ENCODE data around the gene DDX20. TPM values are rescaled to one million over a fixed set of nuclear protein-coding genes. Genes with fewer than 3 reads are reported as not detected.
A peak's percentile ranks its signal among the peaks of the same experiment; 100 is the strongest.

Gene DDX20
- total RNA-seq, 2 experiments from 2014 or later = 14.1 to 17.9 TPM

- Mint-ChIP-seq H3K27me3 (peaks cover 21% of the 10 kb centered on the region), H3K36me3 (no peaks in the 10 kb centered on the region), H3K4me3 (no peak overlapping the region), H3K9me3 (ENCODE audit: low read depth) (no peaks in the 10 kb centered on the region), H3K27ac (no peak overlapping the region), H3K4me1 (peaks cover 7% of the 10 kb centered on the region)
- CTCF ChIA-PET = interaction anchor here (1.3 to 5.8 kb wide), 6 partner anchors 8 to 264 kb away, joined by 3 to 49 read pairs (median 17); partner anchors contain the start of genes DDX20 and INKA2
- ATAC-seq (no peak), DNase-seq (peak; percentile 27)
Measured at GRCh38 chr1:111745675-111746613, 9.8 kb upstream of the DDX20 start.

GRCh38 chr1:111746614-111746999 lies 9.1 kb upstream of the DDX20 start:
- Mint-ChIP-seq H3K4me1 (peaks cover 6% of the 10 kb centered on the region), H3K27me3 (peaks cover 15% of the 10 kb centered on the region), H3K9me3 (ENCODE audit: low read depth) (no peaks in the 10 kb centered on the region), H3K36me3 (no peaks in the 10 kb centered on the region), H3K4me3 (no peak overlapping the region), H3K27ac (no peak overlapping the region)
- ATAC-seq (no peak), DNase-seq (no peak)
- CTCF ChIA-PET = interaction anchor here (1.0 to 5.8 kb wide), 17 partner anchors 9 to 270 kb away, joined by 3 to 49 read pairs (median 6); partner anchors contain the start of genes ADORA3, DDX20, INKA2 and TMIGD3

DNA sequence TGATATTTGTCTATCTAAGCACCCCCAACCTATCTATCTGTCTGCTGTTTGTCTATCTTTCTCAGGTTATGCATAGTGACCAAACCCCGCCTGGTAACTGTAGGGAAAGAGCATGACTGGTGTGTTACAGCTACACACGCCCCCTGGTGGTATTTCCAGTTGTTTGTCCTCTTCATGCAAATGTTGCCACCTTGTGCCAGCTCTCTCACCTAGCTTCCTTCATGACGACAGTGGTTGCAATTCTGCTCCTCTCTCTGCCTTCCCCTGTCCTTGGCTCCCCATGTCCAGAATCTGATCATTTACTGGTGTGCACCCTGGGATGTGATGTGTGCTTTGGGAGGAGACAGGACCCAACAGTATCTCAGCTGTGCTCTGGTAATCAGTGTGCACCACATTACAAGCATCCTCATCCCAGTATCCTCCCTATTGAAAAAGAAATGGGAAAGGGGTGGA lies 8.4 kb upstream of the DDX20 start:
- CTCF ChIA-PET = interaction anchor here (0.8 to 5.8 kb wide), 20 partner anchors 9 to 271 kb away, joined by 3 to 49 read pairs (median 6); partner anchors contain the start of genes ADORA3, DDX20, INKA2 and TMIGD3
- Mint-ChIP-seq H3K9me3 (ENCODE audit: low read depth) (no peaks in the 10 kb centered on the region), H3K4me3 (no peak overlapping the region), H3K36me3 (no peaks in the 10 kb centered on the region), H3K4me1 (peaks cover 10% of the 10 kb centered on the region), H3K27me3 (peaks cover 8% of the 10 kb centered on the region), H3K27ac (no peak overlapping the region)
- DNase-seq (peak; percentile 84), ATAC-seq (peak; percentile 91)

DNA sequence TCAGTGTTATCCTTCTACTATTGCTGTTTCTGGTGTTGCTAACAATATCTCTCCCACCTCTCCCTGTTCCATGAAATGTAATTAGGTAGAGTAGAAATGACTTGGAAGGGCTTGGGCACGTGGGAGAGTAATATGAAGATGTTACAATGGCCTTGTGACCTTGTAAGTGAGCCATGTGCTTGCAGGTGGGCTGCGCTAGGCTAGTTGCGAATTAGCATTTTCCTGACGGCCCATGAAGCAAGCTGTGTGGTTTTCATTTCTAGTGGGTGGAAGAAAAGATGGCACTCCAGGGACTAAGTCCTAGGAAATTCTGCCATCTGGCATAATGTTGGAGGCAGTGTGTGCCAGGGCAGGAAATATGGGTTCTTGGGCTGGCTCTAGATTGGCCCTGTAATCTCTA lies 7.8 kb upstream of the DDX20 start:
- no peaks in the 10 kb centered on the region for H3K9me3 Mint-ChIP-seq (ENCODE audit: low read depth)
- ATAC-seq = no peak
- no peak overlapping the region for H3K27ac Mint-ChIP-seq
- no peak for DNase-seq
- H3K27me3 Mint-ChIP-seq = peaks cover 3% of the 10 kb centered on the region
- peaks cover 10% of the 10 kb centered on the region for H3K4me1 Mint-ChIP-seq
- CTCF ChIA-PET = interaction anchor here (0.8 to 5.8 kb wide), 15 partner anchors 8 to 271 kb away, joined by 3 to 49 read pairs (median 7); partner anchors contain the start of genes ADORA3, DDX20, INKA2 and TMIGD3
- no peak overlapping the region for H3K4me3 Mint-ChIP-seq
- no peaks in the 10 kb centered on the region for H3K36me3 Mint-ChIP-seq

GRCh38 chr1:111749628-111750027 lies 6.1 kb upstream of the DDX20 start:
- Mint-ChIP-seq H3K36me3 (no peaks in the 10 kb centered on the region), H3K9me3 (ENCODE audit: low read depth) (no peaks in the 10 kb centered on the region), H3K4me3 (no peak overlapping the region), H3K4me1 (peaks cover 16% of the 10 kb centered on the region), H3K27me3 (no peaks in the 10 kb centered on the region), H3K27ac (no peak overlapping the region)
- CTCF ChIA-PET = interaction anchor here (1.2 to 3.8 kb wide), 5 partner anchors 11 to 300 kb away, joined by 3 to 17 read pairs (median 8); partner anchors contain the start of genes ATP5PB, INKA2 and WDR77
- DNase-seq = peak; percentile 35
- ATAC-seq = no peak

GRCh38 chr1:111750856-111751255 lies 4.8 kb upstream of the DDX20 start:
- no peaks in the 10 kb centered on the region for H3K36me3 Mint-ChIP-seq
- H3K4me1 Mint-ChIP-seq = peaks cover 21% of the 10 kb centered on the region
- ATAC-seq (no peak), DNase-seq (peak; percentile 30)
- H3K27me3 Mint-ChIP-seq = no peaks in the 10 kb centered on the region
- H3K4me3 Mint-ChIP-seq = no peak overlapping the region
- H3K27ac Mint-ChIP-seq = no peak overlapping the region
- CTCF ChIA-PET = interaction anchor here (1.0 to 3.8 kb wide), 7 partner anchors 12 to 269 kb away, joined by 3 to 17 read pairs (median 4); partner anchors contain the start of gene INKA2
- no peaks in the 10 kb centered on the region for H3K9me3 Mint-ChIP-seq (ENCODE audit: low read depth)

DNA sequence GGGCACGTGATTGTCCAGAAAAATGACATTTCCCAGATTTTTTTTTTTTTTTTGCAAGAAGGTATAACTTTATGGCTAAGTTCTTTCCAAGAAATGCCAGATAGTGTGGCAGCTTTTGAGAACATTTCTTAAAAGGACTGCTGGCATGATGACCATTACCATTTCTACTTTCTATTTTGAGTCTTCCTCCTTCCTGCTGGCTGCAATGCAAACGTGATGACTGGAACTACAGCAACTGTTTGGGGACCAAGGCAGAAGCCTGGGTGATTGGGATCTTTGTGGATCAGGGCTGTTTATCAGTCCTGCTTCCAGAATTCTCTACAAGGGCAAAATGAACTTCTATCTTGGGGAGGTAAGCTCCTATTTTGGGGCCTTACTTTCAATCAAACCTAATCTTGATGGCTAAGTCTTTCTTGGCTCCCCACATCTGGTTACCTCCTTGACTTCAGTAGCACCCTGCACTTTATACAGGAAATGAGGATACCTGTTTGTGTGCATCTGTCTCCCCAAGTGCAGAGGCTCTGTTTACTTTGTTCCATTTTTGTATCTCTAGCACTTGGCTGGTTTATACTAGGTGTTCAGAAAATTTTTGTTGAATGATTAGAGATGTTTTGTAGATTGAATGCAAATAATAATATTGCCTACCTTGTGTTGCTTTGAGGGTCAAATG lies 3.7 kb upstream of the DDX20 start:
- H3K27me3 Mint-ChIP-seq = no peaks in the 10 kb centered on the region

DNA sequence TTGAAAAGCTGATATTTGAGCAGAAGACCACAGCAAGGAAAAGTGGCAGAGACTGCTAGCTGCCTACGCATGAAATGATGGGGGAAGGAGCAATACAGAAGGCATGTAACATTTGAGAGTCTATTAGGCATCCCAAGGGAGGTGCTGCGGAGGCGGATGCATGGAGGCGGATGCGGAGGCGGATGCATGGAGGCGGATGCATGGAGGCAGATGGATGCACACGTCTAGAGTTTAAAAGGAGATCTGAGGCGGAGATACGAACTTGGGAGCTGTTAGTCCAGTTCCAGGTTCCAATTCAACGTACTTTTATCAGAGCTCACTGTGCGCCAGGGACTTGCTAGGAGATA lies 744 bp upstream of the DDX20 start:
- H3K27ac Mint-ChIP-seq = peak overlapping the region; percentile 95
- H3K27me3 Mint-ChIP-seq = no peaks in the 10 kb centered on the region
- peak overlapping the region; percentile 90 for H3K4me3 Mint-ChIP-seq
- DNase-seq (peak; percentile 67), ATAC-seq (peak; percentile 15)
- peaks cover 12% of the 10 kb centered on the region for H3K36me3 Mint-ChIP-seq
- no peaks in the 10 kb centered on the region for H3K9me3 Mint-ChIP-seq (ENCODE audit: low read depth)
- peaks cover 41% of the 10 kb centered on the region for H3K4me1 Mint-ChIP-seq
- CTCF ChIA-PET = interaction anchor here (0.7 to 3.8 kb wide), 25 partner anchors 9 to 864 kb away, joined by 3 to 33 read pairs (median 4); partner anchors contain the start of genes CAPZA1, INKA2 and ST7L

More for the DNA sequence above, 3.7 kb upstream of the DDX20 start:
- DNase-seq = no peak
- H3K36me3 Mint-ChIP-seq = peaks cover 2% of the 10 kb centered on the region
- H3K27ac Mint-ChIP-seq = no peak overlapping the region
- ATAC-seq = no peak
- CTCF ChIA-PET = interaction anchor here (0.7 to 3.8 kb wide), 7 partner anchors 13 to 270 kb away, joined by 3 to 17 read pairs (median 4); partner anchors contain the start of gene INKA2
- no peaks in the 10 kb centered on the region for H3K9me3 Mint-ChIP-seq (ENCODE audit: low read depth)
- peaks cover 27% of the 10 kb centered on the region for H3K4me1 Mint-ChIP-seq
- H3K4me3 Mint-ChIP-seq = no peak overlapping the region

GRCh38 chr1:111756124-111756513 lies 418 bp downstream of the DDX20 start:
- ATAC-seq = peak; percentile 17
- H3K27ac Mint-ChIP-seq = peak overlapping the region; percentile 74
- no peaks in the 10 kb centered on the region for H3K9me3 Mint-ChIP-seq (ENCODE audit: low read depth)
- H3K27me3 Mint-ChIP-seq = no peaks in the 10 kb centered on the region
- peak overlapping the region; percentile 90 for H3K4me3 Mint-ChIP-seq
- no peak for DNase-seq
- CTCF ChIA-PET = interaction anchor here (0.7 to 3.8 kb wide), 11 partner anchors 10 to 356 kb away, joined by 3 to 33 read pairs (median 3); partner anchors contain the start of gene INKA2
- H3K36me3 Mint-ChIP-seq = peaks cover 19% of the 10 kb centered on the region
- H3K4me1 Mint-ChIP-seq = peaks cover 43% of the 10 kb centered on the region

DNA sequence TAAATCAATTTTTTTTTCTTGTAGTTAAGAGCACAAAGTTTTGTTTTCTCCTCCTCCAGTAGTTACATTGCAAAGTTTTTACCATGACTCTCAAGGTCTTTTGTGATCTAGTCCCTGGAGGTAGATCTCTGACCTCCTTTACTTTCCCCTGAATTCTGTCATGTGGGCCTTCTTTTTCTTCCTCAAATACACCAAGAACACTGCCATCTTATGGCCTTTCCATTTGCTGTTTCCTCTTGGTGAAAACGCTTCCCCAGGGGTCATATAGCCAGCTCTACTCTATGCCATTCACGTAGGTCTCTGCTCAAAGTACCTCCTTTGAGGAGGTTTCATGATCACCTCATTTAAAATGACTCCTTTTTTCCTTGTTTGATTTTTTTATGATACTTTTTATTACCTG lies 2.7 kb downstream of the DDX20 start:
- Mint-ChIP-seq H3K36me3 (peaks cover 29% of the 10 kb centered on the region), H3K4me1 (peaks cover 40% of the 10 kb centered on the region), H3K27me3 (no peaks in the 10 kb centered on the region), H3K9me3 (ENCODE audit: low read depth) (no peaks in the 10 kb centered on the region), H3K27ac (no peak overlapping the region), H3K4me3 (no peak overlapping the region)
- ATAC-seq = no peak
- CTCF ChIA-PET = interaction anchor here (0.7 to 1.6 kb wide), 2 partner anchors 246 to 538 kb away, joined by 3 read pairs; no protein-coding TSS in a partner anchor
- DNase-seq = no peak

- Mint-ChIP-seq H3K27ac (no peak overlapping the region), H3K9me3 (ENCODE audit: low read depth) (no peaks in the 10 kb centered on the region), H3K4me1 (peaks cover 31% of the 10 kb centered on the region), H3K36me3 (peaks cover 51% of the 10 kb centered on the region), H3K27me3 (no peaks in the 10 kb centered on the region), H3K4me3 (no peak overlapping the region)
- ATAC-seq (no peak), DNase-seq (no peak)
- CTCF ChIA-PET = interaction anchor here (1.3 kb wide), 1 partner anchor 23 kb away, joined by 4 read pairs; the partner anchor contains the start of gene INKA2
Measured at GRCh38 chr1:111761717-111762116, 6.0 kb downstream of the DDX20 start.

DNA sequence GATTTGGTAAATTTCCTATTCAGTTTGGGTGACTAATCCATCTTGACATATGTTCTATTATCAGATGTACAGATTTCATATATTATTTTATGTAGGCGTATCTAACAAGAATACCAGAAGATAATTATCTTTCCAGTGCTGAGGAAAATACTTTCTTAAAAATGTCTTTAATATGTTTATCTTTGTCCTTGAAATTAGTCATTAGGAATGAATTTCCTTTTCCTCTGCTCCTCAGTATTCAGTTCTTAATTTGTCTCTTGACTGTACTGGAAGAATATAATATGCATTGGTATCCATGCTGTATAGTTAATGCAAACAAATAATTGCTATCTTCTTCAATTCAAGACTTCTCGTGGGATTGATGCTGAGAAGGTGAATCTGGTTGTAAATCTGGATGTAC lies 6.6 kb downstream of the DDX20 start:
- ATAC-seq (no peak), DNase-seq (no peak)
- CTCF ChIA-PET = interaction anchor here (1.3 kb wide), 1 partner anchor 24 kb away, joined by 4 read pairs; the partner anchor contains the start of gene INKA2
- Mint-ChIP-seq H3K9me3 (ENCODE audit: low read depth) (no peaks in the 10 kb centered on the region), H3K36me3 (peaks cover 54% of the 10 kb centered on the region), H3K4me1 (peaks cover 24% of the 10 kb centered on the region), H3K4me3 (no peak overlapping the region), H3K27ac (no peak overlapping the region), H3K27me3 (no peaks in the 10 kb centered on the region)

- peaks cover 34% of the 10 kb centered on the region for H3K36me3 Mint-ChIP-seq
- no peak for ATAC-seq
- no peak overlapping the region for H3K27ac Mint-ChIP-seq
- H3K4me3 Mint-ChIP-seq = no peak overlapping the region
- no peaks in the 10 kb centered on the region for H3K27me3 Mint-ChIP-seq
- peaks cover 5% of the 10 kb centered on the region for H3K4me1 Mint-ChIP-seq
- CTCF ChIA-PET = interaction anchor here (0.9 to 2.0 kb wide), 9 partner anchors 13 to 382 kb away, joined by 3 to 7 read pairs (median 5); partner anchors contain the start of gene DDX20
- no peak for DNase-seq
- H3K9me3 Mint-ChIP-seq (ENCODE audit: low read depth) = no peaks in the 10 kb centered on the region
Measured at GRCh38 chr1:111768023-111768422, 12.3 kb downstream of the DDX20 start.
